Measurements from ENCODE around the gene NEGR1. TPM values are rescaled to one million over a fixed set of nuclear protein-coding genes. Genes with fewer than 3 reads are reported as not detected.

Gene NEGR1
- total RNA-seq, 1 experiment from 2014 or later = 2.9 TPM

DNA sequence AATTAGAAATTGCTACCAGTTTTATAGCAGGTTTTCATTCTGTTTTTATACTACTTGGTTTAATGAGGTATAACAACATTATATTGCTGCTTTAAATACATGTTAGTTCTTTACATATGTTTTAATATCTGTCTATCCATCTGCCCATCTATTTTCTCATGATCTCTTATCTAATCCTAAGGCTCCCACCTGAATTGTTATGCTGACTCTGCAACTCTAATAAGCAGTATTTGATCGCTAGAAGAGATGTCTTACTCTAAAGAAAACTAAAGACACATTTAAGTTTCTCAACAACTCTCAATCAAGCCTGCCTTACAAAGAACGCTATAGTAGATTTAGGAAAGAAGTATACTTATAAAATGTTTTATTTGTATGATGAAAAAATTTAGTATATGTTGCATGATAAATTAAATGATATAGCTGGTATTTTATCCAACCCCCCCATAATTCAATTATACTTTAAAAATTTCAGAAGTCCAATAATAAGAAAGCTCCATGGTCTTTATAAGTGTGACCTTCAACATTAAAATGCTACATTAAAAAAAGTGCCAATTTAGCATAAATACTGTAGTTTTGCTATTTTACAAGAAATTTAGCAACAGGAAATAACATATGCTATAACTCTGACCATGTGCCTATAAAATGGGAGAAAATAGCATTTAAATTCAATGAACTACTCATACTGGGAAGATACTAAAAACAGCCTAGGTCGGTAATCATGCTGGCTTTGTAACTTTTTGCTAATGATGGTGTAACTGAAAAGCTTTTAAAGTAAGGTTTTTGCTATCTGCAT is 180.3 kb downstream of the NEGR1 start (continued):
- TF ChIP-seq MXD4 (CRISPR knock-in tag; IDR thresholded peaks at IDR 0.05; ENCODE audit: borderline replicate concordance) = no peak
- no peak for TF ChIP-seq ZNF138 (CRISPR knock-in tag; conservative IDR thresholded peaks at IDR 0.05)
- no peak for TF ChIP-seq RELA (CRISPR knock-in tag; IDR thresholded peaks at IDR 0.05; ENCODE audit: borderline replicate concordance)
- no peak for TF ChIP-seq PRDM15 (CRISPR knock-in tag; IDR thresholded peaks at IDR 0.05)
- TF ChIP-seq OVOL2 (CRISPR knock-in tag; IDR thresholded peaks at IDR 0.05; ENCODE audit: borderline replicate concordance) = no peak
- no peak for TF ChIP-seq STAT6 (CRISPR knock-in tag; conservative IDR thresholded peaks at IDR 0.05; ENCODE audit: low read depth)

DNA sequence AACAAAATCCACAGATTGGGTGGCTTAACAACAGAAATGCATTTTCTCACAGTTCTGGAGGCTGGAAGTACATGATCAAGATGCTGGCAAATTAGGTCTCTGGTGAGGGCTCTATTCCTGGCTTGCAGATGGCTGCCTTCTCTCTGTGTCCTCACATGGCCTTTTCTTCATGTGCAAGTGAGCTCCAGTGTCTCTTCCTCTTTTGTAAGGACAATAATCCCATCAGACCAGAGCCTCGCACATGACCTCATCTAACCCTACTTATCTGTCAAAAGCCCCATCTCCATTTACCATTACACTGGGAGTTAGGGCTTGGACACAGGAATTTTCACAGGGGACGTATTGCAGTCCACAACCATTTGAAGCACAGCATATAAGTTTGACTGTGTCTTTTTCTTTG is 181.6 kb downstream of the NEGR1 start:
- H3K4me3 Mint-ChIP-seq = no peak overlapping the region
- H3K4me1 Mint-ChIP-seq = no peaks in the 10 kb centered on the region
- ChIA-PET CTCF (no interaction called here), POLR2A (no interaction called here)
- no peak overlapping the region for H3K27ac Mint-ChIP-seq
- H3K9me3 Mint-ChIP-seq = no peaks in the 10 kb centered on the region
- TF ChIP-seq GTF2I (CRISPR knock-in tag; conservative IDR thresholded peaks at IDR 0.05) (no peak), HMGA2 (CRISPR knock-in tag; IDR thresholded peaks at IDR 0.05) (no peak), CREB1 (CRISPR knock-in tag; IDR thresholded peaks at IDR 0.05) (no peak), ZBTB43 (CRISPR knock-in tag; IDR thresholded peaks at IDR 0.05) (no peak), E2F4 (CRISPR knock-in tag; IDR thresholded peaks at IDR 0.05; ENCODE audit: borderline replicate concordance, low read depth) (no peak), CREM (CRISPR knock-in tag; IDR thresholded peaks at IDR 0.05) (no peak), MXD4 (CRISPR knock-in tag; IDR thresholded peaks at IDR 0.05; ENCODE audit: borderline replicate concordance) (no peak), ZNF121 (CRISPR knock-in tag; IDR thresholded peaks at IDR 0.05) (no peak), ZBTB21 (CRISPR knock-in tag; IDR thresholded peaks at IDR 0.05; ENCODE audit: borderline replicate concordance) (no peak), IRF2 (CRISPR knock-in tag; IDR thresholded peaks at IDR 0.05; ENCODE audit: borderline replicate concordance, low read depth) (no peak), ZNF263 (CRISPR knock-in tag; IDR thresholded peaks at IDR 0.05; ENCODE audit: low read depth) (no peak), FOXK1 (CRISPR knock-in tag; IDR thresholded peaks at IDR 0.05) (no peak), JUN (CRISPR knock-in tag; IDR thresholded peaks at IDR 0.05) (no peak), ELF4 (CRISPR knock-in tag; IDR thresholded peaks at IDR 0.05; ENCODE audit: low read depth) (no peak)
- no peaks in the 10 kb centered on the region for H3K27me3 Mint-ChIP-seq (ENCODE audit: low read depth)
- DNase-seq (ENCODE audit: low spot score) (no peak), ATAC-seq (no peak)
- no peaks in the 10 kb centered on the region for H3K36me3 Mint-ChIP-seq
